ENCODE results near the gene MYH7.
"Not testable (repeated sequence)": the region's sequence is repeated elsewhere in the genome, so short reads cannot be mapped to it uniquely, and the experiment has no call there.

Gene MYH7

GRCh38 chr14:23435543-23436326 lies at the start of gene MYH7:
TSS of gene MYH7 (minus strand) at chr14:23435660. CDS start at chr14:23433732, 1,928 bp downstream.
- no peak for DNase-seq (ENCODE audit: low read depth in 2 of 2)

DNA sequence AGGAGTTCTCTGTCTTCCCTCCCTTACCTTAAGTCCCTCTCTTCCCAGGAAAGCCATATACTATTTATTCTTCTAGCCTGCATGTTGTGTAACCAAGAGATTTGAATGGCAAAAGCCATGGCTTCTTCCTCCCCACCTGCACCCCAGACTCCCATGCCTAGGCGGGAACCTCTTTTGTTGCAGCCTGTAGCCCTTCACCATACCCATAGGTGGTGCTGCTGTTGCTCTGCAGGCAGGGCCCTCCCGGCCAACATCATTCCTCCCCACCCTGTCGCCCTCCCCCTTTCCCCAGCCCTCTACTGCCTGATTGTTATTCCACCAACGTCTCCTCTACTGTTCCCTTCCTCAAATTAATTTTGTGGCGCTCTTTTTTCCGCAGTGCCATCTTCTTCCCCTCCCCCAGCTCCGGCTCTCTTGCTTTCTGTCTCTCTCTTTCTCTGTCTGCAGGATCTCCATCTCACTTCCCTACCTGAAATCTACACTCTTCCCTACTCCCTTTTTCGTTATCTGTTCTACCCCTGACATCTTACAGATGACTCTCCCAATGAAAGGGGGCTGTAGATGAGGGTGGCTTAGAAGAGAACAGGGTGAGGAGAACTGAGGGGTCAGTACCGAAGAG lies 47.9 kb upstream of the MYH7 start:
- DNase-seq (ENCODE audit: low read depth in 2 of 2): no peak

GRCh38 chr14:23482823-23483148 lies 47.3 kb upstream of the MYH7 start:
- no peak for DNase-seq (ENCODE audit: low read depth in 2 of 2)

DNA sequence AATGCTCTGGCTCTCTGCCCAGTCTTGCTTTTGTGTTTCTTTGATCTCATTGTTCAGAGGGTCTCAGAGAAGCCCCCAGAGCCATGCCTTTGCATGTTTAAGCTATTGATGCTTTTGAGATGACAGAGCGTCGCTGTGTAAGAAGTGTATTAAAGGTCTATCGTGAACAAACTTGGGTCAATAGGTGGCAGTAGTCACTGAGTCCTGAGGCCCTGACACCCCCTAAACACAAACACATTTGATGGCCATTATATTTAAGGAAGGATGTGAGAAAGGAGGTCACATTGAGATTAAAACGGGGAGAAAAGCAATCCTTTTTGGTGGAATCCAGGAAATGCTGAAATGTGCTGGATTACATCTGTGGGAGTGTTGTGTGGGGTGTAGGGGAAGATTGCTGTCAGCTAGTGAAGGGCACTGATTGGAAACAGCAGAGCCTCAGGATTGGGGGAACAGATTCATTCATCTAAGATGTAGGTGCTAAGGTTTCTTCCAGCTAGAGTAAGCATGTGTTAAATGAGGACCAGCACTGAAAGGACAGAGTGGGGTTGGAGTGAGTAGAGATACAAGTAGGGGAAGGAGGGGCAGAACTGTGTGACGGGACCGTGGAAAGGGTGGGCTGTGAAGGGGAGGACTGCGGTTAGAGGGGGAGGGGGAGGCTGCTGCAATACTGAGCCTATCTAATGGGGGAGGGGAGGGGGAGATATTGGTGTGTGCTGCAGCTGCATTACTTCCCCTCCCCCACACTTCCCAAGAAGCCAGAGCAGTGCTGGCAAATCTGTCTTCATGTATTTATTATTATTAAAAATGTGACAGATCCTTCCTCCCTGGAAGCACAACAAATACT lies 46.7 kb upstream of the MYH7 start:
- no peak for DNase-seq (ENCODE audit: low read depth in 2 of 2)

DNA sequence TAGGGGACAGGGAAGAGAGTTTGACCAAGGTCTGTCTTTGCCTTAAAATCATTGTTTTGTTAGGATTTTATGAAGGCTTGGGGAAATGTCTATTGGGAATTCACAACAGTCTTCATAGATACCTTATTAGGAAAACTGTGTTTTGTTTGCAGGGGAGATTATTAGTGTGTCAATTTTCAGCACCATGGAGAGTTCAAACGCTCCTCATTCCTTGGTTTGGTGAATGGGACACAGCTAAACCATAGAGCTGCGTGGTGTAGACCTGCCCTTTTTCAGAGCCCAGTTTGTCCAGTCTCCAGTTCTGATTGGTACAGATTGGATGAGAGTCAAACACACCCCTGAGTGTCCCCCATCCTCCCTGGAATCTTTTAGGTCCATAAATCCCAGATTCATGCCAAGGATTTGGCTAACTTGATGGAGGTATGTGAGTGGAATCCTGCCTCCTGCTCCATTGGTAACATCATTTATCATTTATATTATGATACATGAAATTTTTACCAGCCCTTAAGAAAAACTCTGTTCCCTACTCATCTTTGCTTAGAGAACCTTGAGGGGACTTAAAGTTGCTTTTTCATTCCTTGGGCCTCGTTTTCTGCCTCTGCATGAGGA lies 46.0 kb upstream of the MYH7 start:
- DNase-seq (ENCODE audit: low read depth in 2 of 2): no peak

- peak; percentile 13 to 22 for DNase-seq (ENCODE audit: low read depth in 2 of 2)
These were observed 42.8 kb upstream of the MYH7 start for GRCh38 chr14:23478109-23478759.

GRCh38 chr14:23470947-23471346 lies 35.5 kb upstream of the MYH7 start:
- DNase-seq (ENCODE audit: low read depth in 2 of 2): no peak

GRCh38 chr14:23469906-23470403 lies 34.5 kb upstream of the MYH7 start:
- DNase-seq (ENCODE audit: low read depth in 2 of 2): peak in 1 of 2 donors; percentile 19

GRCh38 chr14:23469127-23469905 lies 33.9 kb upstream of the MYH7 start, which contains the start of gene NGDN:
TSS of gene NGDN (plus strand) at chr14:23469703. CDS start at chr14:23469716, 13 bp downstream.
- DNase-seq (ENCODE audit: low read depth in 2 of 2): peak; percentile 76 to 89

DNA sequence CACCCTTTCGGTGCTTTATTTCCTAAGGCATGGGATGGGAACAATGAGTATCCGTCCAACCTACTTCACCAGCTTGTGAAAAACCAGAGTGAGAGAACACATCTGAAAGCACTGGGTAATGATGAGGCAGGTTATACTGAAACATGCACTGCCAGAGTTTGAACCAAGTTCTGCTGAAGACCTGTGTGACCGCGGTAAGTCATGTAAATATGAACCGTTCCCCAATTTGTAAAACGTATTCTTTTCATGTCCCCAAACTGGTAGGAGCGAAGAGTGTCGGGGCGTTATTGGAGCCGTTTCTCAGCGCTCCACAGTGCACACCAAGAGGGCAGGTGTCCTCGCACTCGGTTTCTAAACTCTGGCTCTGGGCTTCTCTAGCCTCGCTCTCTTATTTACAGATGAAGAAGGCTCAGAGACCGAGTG lies 33.3 kb upstream of the MYH7 start:
- no peak for DNase-seq (ENCODE audit: low read depth in 2 of 2)

- no peak for DNase-seq (ENCODE audit: low read depth in 2 of 2)
These were observed 29.8 kb upstream of the MYH7 start for GRCh38 chr14:23465261-23465660.

DNA sequence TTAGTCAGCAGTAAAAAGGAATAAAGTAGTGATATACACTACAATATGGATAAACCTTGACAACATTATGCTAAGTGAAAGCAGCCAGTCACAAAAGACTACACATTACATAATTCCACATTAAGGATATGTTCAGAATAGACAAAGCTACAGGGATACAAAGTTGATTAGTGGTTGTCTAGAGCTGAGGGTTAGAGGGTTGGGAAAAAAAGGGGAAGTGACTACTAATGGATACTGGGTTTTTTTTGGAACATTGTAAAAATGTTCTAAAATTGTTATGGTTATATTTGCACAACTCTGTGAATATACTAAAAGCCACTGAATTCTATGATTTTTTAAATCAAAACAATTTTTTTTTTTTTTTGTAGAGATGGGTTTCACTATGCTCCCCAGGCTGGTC lies 29.2 kb upstream of the MYH7 start:
- DNase-seq (ENCODE audit: low read depth in 2 of 2): no peak

- no peak for DNase-seq (ENCODE audit: low read depth in 2 of 2)
These were observed 25.5 kb upstream of the MYH7 start for GRCh38 chr14:23460960-23461359.

DNA sequence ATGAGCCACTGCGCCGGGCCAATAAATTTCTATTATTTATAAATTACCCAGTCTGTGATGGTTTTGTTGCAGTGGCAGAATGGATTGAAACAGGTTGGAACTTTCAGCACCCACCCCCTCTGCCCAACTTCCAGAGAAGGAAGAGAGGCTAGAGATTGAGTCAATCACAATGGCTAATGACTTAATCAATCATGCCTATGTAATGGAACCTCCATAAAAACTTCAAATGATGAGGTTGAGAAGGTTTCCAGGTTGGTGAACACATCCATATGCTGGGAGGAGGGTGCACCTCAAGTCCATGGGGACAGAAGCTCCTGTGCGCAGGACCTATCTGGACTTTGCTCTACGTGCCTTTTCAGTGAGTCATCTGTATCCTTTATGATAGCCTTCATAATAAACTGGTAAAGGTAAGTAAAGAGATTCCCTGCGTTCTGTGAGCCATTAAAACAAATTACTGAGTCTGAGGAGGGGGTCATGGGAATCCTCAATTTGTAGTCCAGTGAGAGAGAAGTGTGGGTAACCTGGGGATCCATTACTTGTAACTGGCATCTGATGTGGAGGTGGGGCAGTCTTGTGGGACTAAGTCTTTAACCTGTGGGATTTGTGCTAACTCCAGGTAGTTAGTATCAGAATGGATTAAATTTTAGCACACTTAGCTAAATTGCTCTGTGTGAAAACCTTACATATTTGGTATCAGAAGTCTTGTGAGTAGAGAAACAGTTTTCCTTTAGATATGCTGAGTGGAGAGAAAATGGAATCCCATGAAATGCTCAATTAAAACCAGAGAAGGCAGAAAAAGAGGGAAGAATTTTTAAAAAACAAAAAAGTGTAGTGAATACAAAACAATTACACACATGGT lies 22.4 kb upstream of the MYH7 start:
- no peak for DNase-seq (ENCODE audit: low read depth in 2 of 2)

DNA sequence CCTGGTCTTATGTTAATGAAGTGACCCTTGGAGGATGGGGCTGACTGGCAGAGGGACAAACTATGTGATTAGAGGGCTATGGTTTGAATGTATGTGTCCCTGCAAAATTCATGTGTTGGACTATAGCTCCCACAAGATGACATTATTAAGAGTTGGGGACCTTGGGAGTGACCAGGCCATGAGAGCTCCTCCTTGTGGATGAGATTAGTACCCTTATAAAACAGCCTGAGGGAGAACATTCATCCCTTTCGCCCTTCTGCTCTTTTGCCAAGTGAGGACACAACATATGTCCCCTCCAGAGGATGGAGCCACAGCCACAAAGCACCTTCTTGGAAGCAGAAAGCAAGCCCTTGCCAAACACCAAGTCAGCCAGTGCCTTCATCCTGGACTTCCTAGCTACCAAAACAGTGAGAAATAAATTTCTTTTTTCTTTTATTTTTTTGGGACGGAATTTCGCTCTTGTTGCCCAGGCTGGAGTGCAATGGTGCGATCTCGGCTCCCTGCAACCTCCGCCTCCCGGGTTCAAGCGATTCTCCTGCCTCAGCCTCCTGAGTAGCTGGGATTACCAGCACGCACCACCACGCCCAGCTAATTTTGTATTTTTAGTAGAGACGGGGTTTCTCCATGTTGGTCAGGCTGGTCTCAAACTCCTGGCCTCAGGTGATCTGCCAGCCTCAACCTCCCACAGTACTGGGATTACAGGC lies 21.6 kb upstream of the MYH7 start:
- DNase-seq (ENCODE audit: low read depth in 2 of 2): not testable (repeated sequence)

DNA sequence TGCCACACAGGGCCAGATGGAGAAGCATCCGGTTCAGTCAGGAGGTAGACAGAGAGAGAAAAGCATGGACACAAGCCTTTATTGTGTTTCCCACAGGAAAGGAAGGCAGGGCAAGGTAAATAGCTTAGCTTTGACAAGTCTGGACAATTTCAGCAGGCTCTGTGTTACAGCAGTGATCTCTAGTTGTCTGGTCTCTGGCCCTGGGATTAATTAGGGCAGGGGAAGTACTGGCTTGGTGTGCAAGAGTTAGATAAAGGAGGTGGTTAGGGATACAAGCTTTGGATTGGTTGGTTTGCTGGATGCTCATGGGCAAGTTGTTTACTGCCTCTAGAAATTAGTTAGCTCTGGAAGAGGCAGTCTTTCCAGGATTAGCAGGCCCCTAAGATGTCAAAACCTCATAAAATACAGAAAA lies 19.0 kb upstream of the MYH7 start:
- DNase-seq (ENCODE audit: low read depth in 2 of 2): no peak

DNA sequence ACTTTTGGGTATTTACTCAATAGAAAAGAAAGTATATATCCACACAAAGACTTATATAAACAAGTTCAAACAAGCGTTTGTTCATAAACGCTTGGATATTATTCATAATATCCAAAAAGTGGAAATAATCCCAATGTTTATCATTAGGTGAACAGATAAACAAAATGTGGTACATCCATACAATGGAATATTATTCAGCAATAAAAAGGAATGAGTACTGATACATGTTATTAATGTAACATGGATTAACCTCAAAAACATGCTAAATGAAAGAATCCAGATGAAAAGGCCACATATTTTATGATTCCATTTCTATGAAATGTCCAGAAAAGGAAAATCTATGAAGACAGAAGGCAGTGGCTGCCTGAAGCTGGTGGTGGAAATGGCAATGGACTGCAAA lies 16.8 kb upstream of the MYH7 start:
- DNase-seq (ENCODE audit: low read depth in 2 of 2): no peak

GRCh38 chr14:23450379-23450778 lies 14.9 kb upstream of the MYH7 start:
- no peak for DNase-seq (ENCODE audit: low read depth in 2 of 2)

GRCh38 chr14:23449314-23449713 lies 13.9 kb upstream of the MYH7 start:
- DNase-seq (ENCODE audit: low read depth in 2 of 2): no peak
